Daoy (cell line): Measurements from ENCODE around the gene SAA2. TPM values are rescaled to one million over a fixed set of nuclear protein-coding genes. Genes with fewer than 3 reads are reported as not detected.

Source experiments
- DNase-seq: peaks from one replicate; pipeline ENCODE4 v3.0.0-alpha.2; 2015; ENCODE audit warnings: low read depth
- total RNA-seq: library from RNA; depleted of rRNA; stranded (reverse); fragments of >200 nt; shearing (Covaris generic); gene quantifications from 2 replicates; pipeline ENCODE4 v1.2.3, GENCODE V29; 2014; rRNA removed

SAA2 gene
- total RNA-seq, 1 experiment from 2014 or later: 3.0 TPM

GRCh38 chr11:18196532-18196931 is 51.9 kb downstream of the SAA2 start:
- DNase-seq: no peak

Other genes starting within 250 kb of the SAA2 start
- 12.7 and 31.7 TPM in 2 replicates for gene SERGEF, start 235.6 kb downstream of the SAA2 start, total RNA-seq
- 0.06 and 5.6 TPM in 2 replicates for gene TPH1, start 202.4 kb downstream of the SAA2 start, total RNA-seq
- 62.7 and 72.7 TPM in 2 replicates for gene SAAL1, start 142.6 kb downstream of the SAA2 start, total RNA-seq
- not detected in 2 replicates for gene MRGPRX3, start 116.1 kb downstream of the SAA2 start, total RNA-seq
- not detected in 2 replicates for gene MRGPRX4, start 75.8 kb downstream of the SAA2 start, total RNA-seq
- gene SAA4, start 11.9 kb downstream of the SAA2 start, total RNA-seq: not detected in 2 replicates
- gene SAA1, start 17.6 kb upstream of the SAA2 start, total RNA-seq: 0.69 TPM in 1 of 2 replicates, not detected in the other
- gene HPS5, start 73.5 kb upstream of the SAA2 start, total RNA-seq: 32.1 and 32.9 TPM in 2 replicates
- 70.4 and 78.8 TPM in 2 replicates for gene GTF2H1, start 73.9 kb upstream of the SAA2 start, total RNA-seq
- 452 and 487 TPM in 2 replicates for gene LDHA, start 145.9 kb upstream of the SAA2 start, total RNA-seq
- not detected in 2 replicates for gene LDHC, start 163.7 kb upstream of the SAA2 start, total RNA-seq
- gene LDHAL6A, start 207.2 kb upstream of the SAA2 start, total RNA-seq: 0.11 TPM in 1 of 2 replicates, not detected in the other